ENCODE data around the gene OR8G5.

OR8G5 gene

DNA sequence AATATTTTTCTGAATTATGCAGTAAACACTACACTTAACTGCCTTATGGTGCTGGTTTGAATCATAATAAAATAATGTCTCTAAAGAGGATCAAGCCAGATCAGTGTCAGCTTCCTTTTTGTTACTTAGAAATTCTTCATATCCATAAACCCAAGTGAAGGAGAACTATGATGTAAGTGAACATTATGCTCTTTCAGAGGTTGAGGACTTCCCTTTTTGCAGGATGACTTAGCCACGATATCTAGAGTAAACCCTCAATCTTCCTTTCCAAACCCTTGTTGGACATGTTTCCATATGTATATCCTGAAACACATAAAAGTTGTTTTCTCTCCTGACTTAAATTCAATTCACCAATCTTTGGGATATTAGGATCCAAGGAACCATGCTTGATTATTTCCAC, 38.5 kb downstream of the OR8G5 start:
- DNase-seq: no peak

DNA sequence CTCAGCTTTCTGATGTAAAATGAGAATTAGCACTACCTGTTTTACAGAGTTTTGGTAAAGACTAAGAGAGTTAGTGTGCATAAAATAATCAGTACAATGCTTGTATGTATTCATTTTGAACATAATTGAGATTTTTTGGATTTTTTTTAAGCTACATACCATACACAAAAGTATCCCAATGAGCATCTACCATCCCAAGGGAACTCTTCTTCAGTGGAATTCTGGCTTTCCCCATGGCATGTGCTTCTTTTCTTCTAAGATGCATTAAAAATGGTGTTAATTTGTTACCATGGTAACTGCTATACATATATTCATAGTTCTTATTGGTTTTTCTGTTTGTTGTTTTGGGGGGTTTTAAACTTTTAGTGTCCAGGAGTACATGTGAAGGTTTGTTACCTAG, 39.8 kb downstream of the OR8G5 start:
- DNase-seq: no peak

DNA sequence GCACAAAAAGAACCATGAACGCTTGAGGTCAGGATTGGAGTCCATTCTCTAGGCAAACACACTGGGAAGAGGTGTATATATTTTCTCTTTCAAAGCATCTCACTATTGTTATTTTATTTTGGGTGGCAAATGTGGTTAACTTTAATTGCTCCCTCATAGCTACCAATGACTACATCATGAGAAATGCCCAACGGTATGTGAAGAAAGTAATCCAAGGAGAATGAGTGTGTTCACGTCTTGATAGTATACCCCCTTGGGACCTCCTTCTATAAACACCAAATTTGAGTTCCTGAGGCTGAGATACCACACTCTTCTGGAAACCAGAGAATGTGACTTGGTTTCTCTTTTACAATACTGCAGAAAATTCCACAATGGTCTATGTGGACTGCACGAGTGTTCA, 41.7 kb downstream of the OR8G5 start:
- no peak for DNase-seq

DNA sequence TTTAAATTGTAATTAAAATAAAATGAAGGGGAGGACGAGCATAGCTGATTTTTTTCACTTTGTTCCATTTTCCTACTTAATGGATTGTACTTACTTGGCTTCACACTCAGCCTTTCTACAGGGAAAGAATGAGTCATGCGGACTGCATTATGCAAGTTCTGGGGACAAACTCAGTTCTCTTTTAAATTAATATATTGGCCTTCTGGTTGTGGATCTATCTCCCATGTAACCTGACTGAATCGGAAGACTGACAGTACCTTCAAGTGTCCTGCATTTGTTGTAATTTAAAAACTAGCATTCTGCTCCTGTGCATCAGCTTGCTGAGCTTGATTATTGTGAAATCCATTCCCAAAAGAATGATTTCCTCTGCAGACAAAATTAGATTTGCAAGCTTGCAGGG, 45.4 kb downstream of the OR8G5 start:
- no peak for DNase-seq

DNA sequence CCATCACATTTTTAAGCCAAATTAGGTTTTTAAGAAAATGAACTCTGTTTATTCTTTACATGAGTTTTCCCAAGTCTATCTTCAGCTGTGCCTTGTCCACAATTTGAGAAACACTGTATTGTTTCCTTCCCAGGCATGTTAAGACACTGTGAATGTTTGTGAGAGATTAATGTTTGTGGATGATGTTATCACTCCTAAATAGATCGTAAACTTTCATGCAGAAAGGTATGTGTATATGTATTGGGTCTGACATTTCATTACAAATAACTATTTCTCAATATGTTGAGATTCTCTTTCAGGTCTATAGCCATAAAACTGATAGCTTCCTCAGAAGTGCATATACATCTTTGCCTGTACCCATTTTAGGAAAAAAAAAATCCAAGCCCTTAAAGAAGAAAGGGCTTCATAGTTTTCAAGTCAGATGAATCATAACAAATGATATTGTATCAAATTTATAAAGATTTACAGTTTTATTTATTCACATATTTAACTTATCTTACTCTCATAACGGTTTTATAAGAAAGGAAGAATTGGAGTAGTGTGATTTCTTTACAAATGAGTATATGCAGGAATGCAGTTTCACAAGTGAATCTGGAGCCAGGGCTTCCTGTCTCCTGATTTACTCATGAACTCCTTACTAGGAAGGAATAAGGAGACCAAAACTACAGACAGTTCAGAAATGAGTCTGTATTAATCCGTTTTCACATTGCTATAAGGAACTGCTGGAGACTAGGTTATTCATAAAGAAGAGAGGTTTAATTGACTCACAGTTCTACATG, 46.4 kb downstream of the OR8G5 start:
- no peak for DNase-seq

DNA sequence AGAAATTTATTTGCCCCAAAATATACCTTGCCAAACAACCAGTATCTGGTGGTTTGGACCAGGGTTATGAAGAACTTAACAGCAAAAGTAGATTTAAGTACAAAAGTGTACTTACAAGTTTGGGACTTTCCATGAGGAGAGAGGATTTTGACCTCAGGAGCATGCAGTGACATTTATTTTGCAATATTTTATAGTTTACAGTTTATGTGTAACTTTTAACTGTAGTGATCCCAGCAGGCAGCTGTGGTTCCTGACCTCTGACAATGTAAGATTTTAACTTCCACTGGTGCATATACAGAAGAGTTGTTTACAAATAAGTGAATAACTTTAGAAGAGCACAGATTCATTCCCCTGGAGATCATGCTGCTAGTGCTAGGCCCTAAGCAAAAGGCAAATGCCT, 50.9 kb downstream of the OR8G5 start:
- DNase-seq: no peak

DNA sequence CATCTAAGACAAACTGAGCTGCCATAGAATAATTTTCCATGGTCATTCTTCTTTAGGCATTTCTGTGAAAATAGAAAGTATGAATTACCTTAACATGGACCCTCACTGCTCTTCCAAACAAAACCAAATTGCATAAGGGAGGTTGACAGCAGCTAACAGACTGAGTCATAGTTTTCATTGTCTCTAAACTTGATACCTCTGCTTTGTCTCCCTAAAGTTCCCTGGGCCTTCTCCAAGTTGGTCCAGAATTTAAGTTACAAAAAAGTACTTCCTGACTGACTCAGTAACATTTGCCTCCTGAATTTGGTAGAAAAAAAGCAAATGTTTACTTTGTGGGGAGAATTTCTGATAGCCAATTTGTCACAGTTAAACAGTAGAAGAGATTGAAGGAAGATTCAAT, 54.5 kb downstream of the OR8G5 start:
- DNase-seq: no peak

DNA sequence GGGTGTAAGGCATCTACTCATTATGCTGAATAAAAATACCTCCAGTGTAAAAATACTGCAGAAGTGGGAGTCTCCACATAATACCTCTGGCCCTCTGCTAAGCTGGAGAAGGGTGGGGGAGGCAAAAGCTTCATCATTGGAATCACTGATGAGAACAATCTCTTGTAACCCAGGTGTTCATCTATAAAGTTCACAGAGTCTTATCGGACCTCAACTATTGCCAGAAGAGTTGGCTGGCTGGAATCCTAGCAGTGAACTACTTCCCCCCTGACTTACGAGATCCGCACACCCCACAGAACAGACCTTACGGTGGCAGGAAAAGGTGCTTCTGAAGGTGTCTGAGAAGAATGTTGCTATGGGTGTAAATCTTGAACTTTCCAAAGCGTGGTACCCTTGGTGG, 55.1 kb downstream of the OR8G5 start:
- no peak for DNase-seq

DNA sequence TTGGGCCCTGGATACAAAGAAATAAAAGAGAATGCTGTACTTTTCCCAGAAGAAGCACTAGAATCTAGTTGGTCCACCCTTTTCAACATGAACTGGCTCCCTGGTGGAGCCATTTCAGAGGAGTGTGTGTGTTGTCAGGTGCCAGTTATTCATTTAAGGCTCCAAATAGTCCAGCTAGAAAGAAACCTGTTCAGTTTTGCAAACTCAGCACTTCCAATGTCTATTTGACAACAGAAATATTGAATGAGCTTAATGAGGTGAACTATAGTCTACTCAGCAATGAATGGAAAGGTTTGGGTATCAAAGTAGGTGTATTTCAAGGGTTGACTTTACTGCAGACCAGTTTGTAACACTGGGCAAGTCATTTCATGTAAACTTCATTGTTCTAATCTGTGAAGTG, 55.5 kb downstream of the OR8G5 start:
- no peak for DNase-seq

DNA sequence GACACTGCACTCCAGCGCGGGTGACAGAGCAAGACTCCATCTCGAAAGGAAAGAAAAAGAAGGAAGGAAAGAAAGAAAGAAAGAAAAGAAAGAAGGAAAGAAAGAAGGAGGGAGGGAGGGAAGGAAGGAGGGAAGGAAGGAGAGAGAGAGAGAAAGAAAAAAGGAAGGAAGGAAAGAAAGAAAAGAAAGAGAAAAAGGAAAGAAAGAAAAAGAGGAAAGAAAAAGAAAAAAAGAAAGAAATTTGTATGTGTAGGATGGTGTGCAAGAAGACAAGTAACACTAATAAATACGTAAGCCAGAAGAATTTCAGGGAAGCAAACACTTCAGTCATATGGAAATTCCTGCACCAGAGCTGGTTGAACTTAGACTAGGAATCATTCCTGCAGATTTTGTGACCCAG, 57.0 kb downstream of the OR8G5 start:
- DNase-seq: no peak

DNA sequence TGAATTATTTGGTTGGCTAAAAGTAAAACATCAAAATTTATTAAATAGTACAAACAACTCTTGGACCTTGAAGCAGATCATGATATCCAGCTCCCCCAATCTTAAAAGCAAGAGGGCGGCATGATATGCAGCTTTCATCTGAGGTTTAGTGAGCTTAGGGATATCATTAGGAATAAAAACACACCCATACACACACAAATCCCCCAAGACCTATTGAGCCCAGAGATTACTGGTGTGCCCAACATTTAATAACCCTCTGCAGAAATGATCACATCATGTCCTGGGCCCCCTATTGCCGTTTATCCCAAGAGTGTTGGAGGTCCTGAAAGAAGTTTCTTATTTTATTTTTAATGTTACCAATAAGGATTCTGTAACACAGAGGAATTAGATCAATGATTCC, 57.7 kb downstream of the OR8G5 start, which contains the start of gene OR8D1:
TSS of gene OR8D1 (minus strand) at position 101 of the 400 bp plus-strand sequence. CDS start 3,183 bp downstream, outside the sequence.
- DNase-seq: no peak

DNA sequence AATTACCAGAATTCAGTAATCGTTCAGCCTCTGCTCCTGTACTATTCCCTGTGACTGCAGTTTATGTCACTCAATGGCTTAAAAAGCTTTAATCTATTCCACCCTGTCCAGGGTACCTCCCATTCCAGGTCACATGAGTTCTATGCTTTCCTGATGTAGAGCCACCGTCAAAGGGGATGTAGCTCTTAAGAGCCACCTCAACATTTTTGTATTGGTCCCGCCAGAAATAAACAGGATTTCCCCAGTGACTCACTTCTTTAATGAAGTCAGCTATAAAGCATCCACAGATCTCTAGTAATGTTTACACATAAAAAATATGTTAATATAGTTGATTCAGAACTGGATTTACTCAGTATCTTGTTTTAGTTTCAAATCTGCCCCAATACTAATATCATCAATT, 58.9 kb downstream of the OR8G5 start:
- no peak for DNase-seq
